IMR-90 (cell line): ENCODE measurements around the gene PIP4K2A.

Experiments
- BHLHE40 ChIP-seq: fragments of 150-350 bp; IDR thresholded peaks from 2 replicates; pipeline ENCODE4 v1.6.1; 2016; ENCODE audit warnings: mild to moderate bottlenecking, low read depth, low read length
- CTCF ChIP-seq: conservative IDR thresholded peaks from 2 replicates; pipeline ENCODE4 v1.5.1; 2012; ENCODE audit warnings: mild to moderate bottlenecking, low read depth, low read length, improper control_type of control experiment
- ELK1 ChIP-seq: fragments of 150-350 bp; IDR thresholded peaks from 2 replicates; pipeline ENCODE4 v1.6.1; 2016; ENCODE audit warnings: low read depth, mild to moderate bottlenecking, low read length, moderate library complexity, borderline replicate concordance
- MAZ ChIP-seq: IDR thresholded peaks from 2 replicates; pipeline ENCODE4 v1.6.1; 2012; ENCODE audit warnings: low read depth, mild to moderate bottlenecking, low read length, improper control_type of control experiment, moderate library complexity, borderline replicate concordance
- MXI1 ChIP-seq: IDR thresholded peaks from 2 replicates; pipeline ENCODE4 v1.6.1; 2012; ENCODE audit warnings: low read depth, mild to moderate bottlenecking, low read length, moderate library complexity, borderline replicate concordance
- NFE2L2 ChIP-seq: fragments of 150-350 bp; IDR thresholded peaks from 2 replicates; pipeline ENCODE4 v1.6.1; 2016; ENCODE audit warnings: low read depth, mild to moderate bottlenecking, low read length
- POLR2A ChIP-seq: IDR thresholded peaks from 2 replicates; pipeline ENCODE4 v1.6.1; 2012; ENCODE audit warnings: mild to moderate bottlenecking, low read depth, low read length
- RAD21 ChIP-seq: IDR thresholded peaks from 2 replicates; pipeline ENCODE4 v1.6.1; 2012; ENCODE audit warnings: low read length, improper control_type of control experiment
- RFX5 ChIP-seq: IDR thresholded peaks from 2 replicates; pipeline ENCODE4 v1.8.0; 2012; ENCODE audit warnings: low read depth, mild to moderate bottlenecking, low read length, moderate library complexity
- SMC3 ChIP-seq: fragments of 150-350 bp; IDR thresholded peaks from 2 replicates; pipeline ENCODE4 v1.6.1; 2016; ENCODE audit warnings: low read depth, mild to moderate bottlenecking, antibody characterized with exemption, low read length, moderate library complexity

- TF ChIP-seq MAZ: no peak
- no peak for TF ChIP-seq CTCF
- TF ChIP-seq POLR2A: no peak
- TF ChIP-seq SMC3: no peak
- no peak for TF ChIP-seq RFX5
- TF ChIP-seq BHLHE40: no peak
- TF ChIP-seq MXI1: no peak
- no peak for TF ChIP-seq NFE2L2
- TF ChIP-seq RAD21: no peak
- TF ChIP-seq ELK1: no peak
These were observed 88.7 kb downstream of the PIP4K2A start for GRCh38 chr10:22625516-22626290.
